NCI-H748 treated with DMSO at 0.1 percent for 48 hours (cell line): ENCODE measurements around the gene RFX3.

Experiments used
- DNase-seq: peaks from one replicate; lab custom pipeline; 2025; lab: John Stamatoyannopoulos, UW

The RFX3 gene

DNA sequence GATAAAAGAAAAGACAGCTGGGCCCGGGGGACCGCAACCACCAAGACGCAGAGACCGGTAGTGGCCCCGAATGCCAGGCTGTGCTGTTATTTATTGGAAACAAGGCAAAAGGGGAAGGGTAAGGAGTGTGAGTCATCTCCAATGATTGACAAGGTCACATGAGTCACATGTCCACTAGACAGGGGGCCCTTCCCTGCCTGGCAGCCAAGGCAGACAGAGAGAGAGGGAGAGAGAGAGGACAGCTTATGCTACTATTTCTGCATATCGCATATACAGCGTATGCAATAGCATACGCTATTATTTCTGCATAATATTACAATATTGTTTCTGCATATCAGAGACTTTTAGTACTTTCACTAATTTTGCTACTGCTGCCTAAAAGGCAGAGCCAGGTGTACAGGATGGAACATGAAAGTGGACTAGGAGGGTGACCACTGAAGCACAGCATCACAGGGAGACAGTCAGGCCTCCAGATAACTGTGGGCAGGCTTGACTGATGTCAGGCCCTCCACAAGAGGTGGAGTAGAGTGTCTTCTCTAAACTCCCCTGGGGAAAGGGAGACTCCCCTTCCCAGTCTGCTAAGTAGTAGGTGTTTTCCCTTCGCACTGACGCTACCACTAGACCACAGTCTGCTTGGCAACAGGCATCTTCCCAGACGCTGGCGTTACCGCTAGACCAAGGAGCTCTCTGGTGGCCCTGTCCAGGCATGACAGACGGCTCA, 50.3 kb downstream of the RFX3 start:
- no peak for DNase-seq

DNA sequence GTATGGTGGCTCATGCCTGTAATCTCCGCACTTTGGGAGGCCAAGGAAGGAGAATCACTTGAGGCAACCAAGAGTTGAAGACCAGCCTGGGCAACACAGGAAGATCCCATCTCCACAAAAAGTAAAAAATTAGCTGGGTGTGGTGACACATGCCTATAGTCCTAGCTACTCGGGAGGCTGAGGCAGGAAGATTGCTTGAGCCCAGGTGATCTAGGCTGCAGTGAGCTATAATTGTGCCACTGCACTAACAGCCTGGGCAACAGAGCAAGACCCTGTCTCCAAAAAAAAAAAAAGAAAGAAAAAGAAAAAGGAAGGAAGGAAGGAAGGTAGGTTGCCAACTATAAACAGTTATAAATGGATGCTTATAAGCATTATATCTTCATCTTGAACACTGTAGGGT, 51.0 kb downstream of the RFX3 start:
- no peak for DNase-seq

DNA sequence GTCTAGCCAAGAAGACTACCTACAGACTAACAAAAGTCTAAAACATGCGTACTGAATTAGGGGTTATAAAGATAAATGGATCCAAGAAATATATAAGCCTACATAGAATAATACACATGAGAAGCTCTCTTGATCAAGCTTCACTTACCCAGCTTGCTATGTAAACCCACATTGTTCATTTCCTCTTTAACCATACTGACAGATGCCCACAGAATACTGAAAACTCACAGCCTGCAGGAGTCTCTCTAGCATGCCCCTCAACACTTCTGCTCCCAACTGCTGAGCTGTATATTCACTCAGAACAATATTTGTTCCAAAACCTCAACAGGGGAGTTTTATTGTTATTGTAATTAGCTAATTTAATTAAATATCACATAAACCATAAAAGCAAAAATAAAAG, 52.4 kb downstream of the RFX3 start:
- DNase-seq = no peak

DNA sequence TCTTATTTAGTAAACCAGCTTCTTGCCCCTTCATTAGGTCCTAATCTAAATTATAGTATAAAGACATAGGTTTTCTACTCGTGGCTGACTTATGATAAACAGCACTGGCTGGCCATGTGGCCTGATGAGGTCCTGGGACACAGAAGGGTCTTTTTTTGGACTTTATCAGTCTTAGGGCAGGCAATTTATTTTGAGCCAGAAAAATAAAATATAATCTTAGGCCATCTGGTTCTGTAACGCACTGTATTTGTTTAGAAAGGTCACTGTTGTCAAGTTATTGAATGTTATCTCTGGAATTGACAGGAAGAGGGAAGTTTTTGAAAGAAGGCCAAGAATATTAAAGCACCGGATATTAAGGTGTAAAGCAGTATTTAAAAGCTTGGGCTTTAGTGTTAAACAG, 53.9 kb downstream of the RFX3 start:
- no peak for DNase-seq

DNA sequence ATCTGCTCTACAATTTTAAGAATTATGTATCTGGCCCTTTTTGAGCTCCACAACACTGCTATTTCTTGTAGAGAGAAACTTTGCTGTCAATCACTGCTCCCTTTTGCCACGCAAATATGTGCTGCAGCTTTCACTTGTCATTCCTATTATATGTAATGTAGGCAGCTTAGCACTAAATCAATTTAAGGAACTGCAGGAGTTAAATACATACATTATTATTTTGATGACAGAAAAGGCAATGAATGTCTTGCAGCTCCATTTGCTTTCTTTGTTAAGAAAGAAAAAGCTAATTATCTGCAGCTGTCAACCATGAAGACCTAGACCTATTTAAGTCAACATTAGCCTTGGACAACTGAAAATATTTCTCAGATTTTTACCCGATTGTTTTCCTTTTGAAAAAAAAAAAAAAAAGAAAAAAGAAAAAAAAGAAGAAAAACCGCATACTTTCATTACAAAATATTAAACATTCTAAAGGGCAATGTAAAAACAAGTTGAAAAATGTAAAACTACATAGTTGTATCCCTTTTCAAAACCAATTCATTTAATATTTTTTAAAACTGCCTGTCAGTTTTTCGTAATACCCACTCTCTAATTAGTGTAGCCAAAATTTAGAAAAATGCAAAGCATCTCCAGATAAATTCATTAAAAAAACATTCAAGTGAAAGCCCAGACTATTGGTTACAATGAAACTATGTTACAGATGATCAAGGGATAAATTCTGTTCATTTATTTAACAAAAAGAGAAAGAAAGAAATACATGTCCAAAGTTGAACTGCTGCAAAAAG, 57.2 kb downstream of the RFX3 start:
- DNase-seq = peak; percentile 61

DNA sequence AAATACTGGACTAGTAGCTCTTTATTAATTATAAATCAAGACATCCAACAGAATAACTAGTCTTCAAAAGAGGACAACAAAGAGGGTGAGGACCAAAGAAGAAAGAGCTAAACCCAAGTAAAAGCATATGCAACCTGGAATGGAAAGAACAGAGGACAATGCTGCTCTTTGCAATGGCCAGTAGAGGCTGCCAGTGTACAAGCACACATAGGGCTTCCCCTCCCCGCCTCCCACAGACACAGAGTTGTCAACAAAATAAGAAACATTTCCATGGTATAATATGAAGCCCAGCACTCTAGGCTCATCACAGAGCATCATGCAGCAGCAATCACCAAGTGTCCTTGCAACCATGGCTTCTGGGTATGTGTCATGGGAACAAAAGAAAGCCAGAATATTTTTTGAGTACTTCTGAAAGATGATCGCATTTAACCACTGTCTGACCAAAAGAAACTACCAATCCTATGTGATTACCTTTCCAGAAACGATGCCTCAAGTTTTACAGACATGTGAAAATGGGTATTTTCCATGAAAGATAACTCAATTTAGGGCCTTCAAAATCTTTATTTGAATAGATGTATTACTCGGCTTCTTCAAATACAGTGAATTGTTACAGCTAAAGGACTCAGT, 58.1 kb downstream of the RFX3 start:
- DNase-seq = peak; percentile 77

DNA sequence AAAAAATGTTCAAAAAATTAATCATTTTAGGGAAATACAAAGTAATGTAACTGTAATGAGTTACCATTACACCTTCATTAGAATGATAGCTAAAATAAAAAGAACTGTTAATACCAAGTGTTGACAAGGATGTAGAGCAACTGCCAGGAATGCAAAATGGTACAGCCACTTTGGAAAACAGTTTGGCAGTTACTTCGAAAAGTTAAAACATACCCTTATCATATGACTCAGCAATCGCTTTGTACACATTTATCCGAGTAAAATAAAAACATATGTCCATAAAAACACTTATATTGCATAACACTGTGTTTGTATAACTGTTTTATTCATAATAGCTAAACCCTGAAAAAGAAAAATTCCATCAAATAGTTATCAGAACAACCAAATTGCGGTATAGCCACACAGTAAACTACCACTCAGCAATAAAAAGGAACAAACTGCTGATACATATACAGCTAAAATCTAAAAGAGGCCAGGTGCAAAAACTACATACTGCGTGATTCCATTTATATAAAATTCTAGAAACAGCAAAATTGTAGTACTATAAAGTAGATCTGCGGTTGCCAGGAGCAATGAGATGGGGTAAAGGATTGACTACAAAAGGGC, 61.7 kb downstream of the RFX3 start:
- DNase-seq = no peak

DNA sequence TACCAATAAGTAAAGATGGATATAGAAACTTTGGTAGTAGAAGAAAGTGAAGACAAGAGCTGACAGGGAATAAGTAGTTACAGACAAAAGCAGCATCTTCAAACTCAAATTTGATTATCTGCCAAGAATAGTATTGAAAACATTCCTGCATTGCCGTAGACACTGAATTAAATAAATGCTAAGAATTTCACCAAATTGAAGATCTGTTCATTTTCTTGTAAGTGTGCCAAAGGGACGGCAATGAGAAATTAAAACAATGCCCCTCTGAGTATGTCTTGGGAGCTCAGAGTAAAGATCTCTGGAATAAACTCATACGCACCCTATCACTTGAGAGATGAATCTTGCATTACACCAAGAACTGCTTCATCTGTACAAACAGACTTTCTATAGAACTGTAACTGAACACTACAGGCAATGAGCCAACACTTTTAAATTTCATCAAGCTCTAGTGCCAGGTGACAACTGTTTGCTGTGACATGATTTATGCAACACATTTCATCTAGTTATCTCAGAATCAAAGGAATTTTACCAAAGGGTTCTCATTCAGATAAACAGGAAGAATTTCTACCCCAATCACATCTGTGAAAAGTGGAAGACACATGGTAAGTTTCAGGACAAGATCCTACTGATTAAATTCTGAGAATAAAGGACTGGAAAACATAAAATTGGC, 66.9 kb downstream of the RFX3 start:
- peak; percentile 34 for DNase-seq

DNA sequence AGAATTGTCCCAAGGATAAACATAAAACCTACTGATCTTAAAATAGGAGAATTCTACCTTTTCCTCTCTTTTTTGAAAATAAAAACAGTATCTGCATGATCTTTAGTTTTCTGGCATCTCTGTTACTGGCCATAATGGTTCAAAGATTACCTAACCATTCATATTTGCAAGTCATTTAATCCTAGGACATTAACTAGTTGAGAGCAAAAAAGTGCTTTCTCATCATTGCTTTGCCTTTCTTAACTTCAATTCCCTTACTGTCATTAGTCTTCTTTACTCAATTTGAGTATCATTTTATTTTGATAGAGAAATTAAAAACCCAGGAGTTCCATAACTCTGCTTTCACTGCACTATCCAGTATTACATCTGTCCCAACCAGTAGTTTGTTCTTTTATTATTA, 68.6 kb downstream of the RFX3 start:
- no peak for DNase-seq

DNA sequence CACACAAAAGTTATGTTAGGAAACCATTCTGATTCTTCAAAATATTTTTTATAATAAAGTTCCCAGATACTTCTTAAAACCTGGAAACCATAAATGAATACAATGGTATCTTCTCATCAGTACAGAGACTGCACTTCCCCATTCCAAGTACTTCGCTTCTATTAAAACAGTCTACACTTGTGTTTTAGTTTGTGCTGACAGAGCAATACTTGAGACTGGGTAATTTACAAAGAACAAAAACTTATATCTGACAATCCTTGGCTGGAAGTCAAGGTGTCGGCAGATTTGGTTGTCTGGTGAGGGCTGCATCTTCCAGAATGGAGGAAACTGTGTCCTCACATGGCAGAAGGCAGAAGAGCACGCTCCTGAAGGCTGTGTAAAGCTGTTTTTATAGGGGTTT, 70.1 kb downstream of the RFX3 start:
- no peak for DNase-seq

DNA sequence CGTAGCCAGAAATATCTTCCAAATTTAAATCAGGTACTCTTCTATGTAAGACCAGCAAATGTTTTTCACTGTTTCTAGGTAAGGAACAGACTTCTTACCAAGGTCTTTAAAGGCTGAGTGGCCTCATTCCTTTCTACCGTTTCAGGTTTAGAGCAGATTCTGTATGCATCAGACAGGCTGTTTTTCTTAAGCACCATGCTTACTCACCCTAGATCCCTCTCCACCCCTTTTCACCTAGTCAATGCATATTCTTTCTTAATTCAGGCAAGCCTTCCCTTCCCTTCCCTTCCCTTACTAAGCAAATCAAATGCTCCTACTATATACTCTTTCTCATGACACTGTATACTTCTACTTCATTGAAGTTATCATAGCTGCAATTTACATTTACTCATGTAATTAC, 70.7 kb downstream of the RFX3 start:
- DNase-seq = no peak

DNA sequence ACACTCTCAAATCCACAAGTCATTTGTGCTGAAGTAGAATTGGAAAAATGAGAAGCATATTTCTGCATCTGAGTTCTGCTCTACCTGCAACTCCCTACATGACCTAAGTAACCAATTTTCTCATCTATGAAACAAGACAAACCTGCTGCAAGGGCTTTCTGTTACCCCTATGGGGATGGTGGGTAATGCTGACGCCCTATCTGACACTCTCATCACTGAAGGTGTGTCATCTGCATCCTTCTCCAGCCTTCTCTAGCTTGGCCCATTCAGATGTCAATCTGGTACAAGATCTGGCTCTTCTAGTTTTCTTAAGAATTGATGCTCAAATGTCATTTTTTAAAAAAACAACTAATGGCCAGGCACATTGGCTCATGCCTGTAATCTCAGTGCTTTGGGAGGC, 73.8 kb downstream of the RFX3 start:
- DNase-seq = no peak

DNA sequence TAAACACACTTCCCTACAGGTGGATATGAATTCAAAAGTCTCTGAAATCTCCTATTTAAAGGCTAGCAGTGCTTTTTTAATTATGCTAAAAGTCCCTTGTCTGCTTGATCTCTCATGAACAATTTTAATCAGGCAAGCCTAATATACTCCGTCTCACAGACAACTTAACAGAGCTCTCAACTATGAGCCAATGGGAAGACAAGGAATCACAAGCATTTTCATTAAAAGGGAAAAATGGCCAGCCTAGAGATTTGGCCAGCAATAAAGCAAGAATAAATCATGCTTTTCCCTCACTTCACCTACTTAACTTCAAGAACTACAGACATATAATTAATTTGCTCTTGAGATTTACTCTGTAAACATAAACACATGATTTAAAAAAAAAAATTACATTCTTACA, 78.0 kb downstream of the RFX3 start:
- no peak for DNase-seq

DNA sequence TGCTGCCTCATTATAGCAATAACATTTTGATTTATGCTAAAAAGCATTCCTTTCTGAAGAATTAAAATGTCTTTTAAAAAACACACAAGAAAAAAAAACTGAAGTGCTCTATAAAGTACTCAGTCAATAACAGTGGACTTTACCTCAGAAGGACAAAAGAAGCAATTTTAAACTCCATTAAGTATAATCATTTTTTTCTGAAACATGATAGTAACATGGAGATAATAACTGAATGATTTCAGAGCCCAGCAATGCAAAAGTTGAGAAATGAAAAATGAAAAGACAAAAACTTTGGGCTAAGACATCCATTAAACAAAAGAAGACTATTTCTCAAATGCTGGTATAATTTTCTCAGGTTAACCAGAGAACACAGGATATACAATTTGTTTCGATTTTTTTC, 78.7 kb downstream of the RFX3 start:
- DNase-seq = no peak

DNA sequence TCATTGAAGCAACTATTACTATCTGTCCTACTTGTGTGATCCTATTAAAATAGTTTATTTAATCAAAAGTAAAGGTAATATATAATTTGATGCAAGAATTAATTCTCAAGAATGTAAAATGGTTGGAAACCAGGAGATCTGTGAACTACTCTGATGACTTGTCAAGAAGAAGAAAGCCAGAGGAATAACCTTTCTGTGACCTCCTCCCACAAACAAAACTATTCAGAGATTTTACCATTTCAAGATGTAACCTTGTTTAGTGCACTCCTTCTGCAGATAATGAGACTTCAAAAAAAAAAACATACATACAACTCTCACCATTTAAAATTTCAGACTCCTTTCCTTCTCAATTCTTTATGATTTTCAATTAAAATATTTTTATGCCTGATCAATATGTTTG, 79.5 kb downstream of the RFX3 start:
- no peak for DNase-seq

DNA sequence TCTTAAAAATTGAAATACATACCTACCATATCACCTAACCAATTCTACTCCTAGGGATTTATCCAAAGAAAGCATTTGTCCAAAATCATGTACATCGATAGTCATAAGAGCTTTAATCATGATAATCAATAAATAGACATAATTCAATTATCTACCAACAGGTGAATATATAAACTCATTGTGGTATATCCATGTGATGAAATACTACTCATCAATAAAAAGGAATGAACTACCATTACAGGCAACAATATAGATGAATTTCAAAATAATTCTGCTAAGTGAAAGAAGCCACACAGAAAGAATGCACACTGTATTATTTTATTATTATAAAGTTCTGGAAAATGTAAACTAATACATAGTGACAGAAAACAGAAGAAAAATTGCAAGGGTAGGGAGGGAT, 81.8 kb downstream of the RFX3 start:
- no peak for DNase-seq

DNA sequence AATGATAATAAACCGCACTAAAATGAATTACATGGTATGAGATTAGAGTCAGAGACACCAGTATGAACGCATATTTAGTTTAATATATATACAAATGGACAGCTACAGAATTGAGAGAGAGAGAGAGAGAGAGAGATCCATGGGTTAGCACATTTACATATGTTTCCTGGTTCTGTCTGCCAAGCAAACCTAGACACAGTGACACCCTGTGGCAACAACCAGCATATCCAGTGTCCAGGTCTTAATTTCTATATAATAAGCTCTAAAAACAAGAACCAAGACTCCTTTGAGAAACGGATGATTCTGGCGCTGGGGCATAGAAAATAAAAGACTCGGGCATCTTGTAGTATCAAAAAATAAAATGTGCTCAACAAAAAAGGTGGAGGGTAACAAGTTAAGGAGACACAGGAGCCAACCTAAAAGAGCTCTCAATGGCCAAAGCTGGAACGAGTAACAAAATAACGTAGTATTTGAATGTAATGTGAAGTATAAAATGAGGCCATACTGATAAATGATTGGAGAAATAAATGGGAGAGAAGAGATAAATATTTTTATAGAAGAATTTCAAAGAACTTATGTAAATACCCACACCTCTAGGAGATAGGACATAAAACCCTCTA, 84.5 kb downstream of the RFX3 start:
- peak; percentile 14 for DNase-seq

DNA sequence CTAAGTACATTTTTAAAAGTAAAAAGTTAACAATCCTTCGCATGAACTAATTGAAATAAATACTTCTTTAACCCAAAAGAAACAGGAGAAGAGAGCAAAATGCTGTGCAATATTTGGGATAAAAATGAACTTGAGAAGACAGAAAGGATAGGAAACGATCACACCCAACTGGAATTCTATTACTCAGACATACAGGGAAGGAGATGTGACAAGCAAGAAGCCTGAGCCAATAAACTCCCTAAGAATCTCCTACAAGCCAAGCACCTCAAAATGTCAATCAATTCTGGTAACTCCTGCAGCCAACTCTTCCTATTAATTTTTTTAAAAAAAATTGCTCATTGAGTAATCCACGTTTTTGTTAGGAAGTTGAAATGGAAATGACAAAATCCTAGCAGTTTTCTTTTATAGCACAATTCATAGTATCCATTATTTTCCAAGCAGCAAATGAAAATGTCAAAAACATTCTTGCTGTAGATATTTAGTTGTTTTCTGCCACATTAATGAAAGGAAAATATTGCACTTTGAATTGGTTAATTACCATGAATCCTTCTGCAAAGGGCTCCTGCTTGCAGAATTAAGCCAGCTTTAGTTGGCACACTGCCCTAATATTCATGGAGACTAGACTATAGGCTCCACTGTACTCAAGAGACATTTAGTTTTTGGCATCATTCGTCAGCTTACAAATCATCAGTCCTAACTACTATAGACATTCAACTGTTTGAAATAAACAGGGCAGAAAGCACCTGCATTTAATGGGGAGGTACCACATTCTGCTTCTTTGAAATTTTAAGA, 89.0 kb downstream of the RFX3 start:
- DNase-seq = no peak

DNA sequence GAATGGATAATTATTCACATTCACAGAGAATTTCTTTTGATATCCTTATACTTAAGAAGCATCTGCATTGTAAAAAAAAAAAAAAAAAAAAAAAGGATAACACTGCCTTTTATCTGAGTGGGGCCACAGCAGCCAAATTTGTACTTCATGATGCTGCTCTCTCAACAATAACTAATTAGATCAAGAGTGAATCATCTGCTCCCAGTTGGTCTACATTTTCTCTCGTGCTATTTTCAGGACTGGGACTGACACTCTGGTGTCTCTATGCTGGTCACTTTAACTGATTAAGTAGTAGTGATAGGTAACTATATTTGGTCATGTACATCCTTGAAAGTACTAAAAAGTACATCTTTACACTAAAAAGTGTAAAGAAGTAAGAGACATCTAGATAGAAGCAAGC, 90.1 kb downstream of the RFX3 start:
- no peak for DNase-seq

DNA sequence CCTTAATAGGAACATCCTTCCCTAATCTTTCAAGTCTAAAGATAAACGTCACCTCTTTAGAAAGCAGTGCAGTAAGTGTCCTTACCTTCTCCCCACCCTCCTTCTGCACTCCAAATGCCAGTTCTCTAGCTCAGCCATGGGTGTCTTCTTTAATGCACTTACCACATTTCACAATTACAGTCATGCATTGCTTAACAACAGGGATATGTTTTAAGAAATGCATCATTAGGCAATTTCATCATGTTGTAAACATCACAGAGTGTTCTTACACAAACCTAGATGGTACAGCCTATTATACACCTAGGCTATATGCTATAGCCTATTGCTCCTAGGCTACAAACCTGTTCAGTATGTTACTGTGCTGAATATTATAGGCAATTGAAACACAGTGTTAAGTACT, 91.2 kb downstream of the RFX3 start:
- no peak for DNase-seq

DNA sequence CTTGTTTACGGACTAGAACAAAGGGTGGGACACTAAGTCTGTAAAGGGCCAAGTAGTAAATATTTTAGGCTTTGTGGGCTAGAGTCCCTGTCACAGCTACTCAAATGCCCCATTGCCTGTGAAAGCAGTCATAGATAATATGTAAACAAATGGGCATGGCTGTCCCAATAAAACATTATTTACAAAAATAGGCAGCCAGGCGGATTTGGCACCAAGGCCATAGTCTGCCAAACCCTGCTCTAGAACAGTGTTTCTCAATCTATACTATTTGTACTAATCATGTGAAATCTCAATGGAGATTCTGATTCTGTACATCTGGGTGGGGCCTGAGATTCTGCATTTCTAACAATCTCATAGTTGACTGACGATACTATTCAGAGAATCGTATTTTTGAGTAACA, 92.0 kb downstream of the RFX3 start:
- no peak for DNase-seq
